ENCODE measurements around the gene GARIN3. TPM values are rescaled to one million over a fixed set of nuclear protein-coding genes. Genes with fewer than 3 reads are reported as not detected.
A peak's percentile ranks its signal among the peaks of the same experiment; 100 is the strongest.

GARIN3 gene
- total and polyA plus RNA-seq, 9 of the 15 experiments (the other 6 are each of a cell fraction or from before 2014, with no cell fraction given): not detected

DNA sequence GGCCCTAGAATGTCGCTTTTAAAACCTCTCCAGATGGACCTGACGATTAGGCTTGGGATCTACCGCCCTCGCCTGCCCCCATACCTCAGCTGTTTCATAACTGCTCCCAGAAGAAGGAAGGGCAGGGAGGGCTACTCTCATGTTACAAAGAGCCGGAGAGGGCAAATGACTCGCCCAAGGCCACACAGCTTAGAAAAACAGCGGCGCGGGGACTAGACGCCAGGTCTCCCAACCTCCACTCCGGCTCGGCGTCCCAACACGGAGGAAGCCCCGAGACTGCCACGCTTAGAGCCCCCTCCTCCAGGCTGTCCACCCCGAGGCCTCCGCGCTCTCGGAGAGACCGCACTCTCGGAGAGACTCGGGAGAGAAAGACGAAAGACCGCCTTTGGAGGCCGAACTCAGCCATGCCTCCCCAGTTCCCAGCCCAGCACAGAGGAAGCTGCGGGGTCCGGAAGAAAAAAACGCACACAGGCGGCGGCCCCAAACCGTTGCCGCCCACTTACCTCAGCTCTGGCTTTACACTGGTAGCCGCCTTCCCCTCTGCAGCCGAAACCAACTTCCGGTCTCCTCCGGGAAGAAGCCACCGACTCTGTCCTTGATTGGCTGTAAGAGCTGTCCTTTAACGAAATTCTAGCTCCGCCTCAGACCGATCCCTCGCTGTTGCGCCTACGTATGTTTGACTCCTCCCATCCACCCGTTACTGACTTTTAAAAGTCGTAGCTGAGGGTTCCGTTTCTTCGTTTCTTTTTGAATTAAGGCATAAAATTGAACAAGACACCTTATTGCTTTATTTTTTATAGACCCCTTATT lies 23.5 kb downstream of the GARIN3 start, which contains the start of gene MED7 (continued):
- peak; percentile 63 to 73; a peak in 3 of 4 replicates for TF ChIP-seq FOXK2 (conservative IDR thresholded peaks at IDR 0.05 in 1 of 2, IDR thresholded peaks at IDR 0.05 in 1 of 2; ENCODE audit: low read depth in 2 of 2)
- peak; percentile 14 to 52 for TF ChIP-seq E2F6 (IDR thresholded peaks at IDR 0.05; ENCODE audit: borderline replicate concordance in 1 of 2, extremely low read depth in 1 of 2, insufficient read depth in 1 of 2, insufficient read length in 1 of 2, low read depth in 1 of 2, low read length in 1 of 2, poor library complexity in 1 of 2, severe bottlenecking in 1 of 2)
- no peak for TF ChIP-seq HNRNPH1 (optimal IDR thresholded peaks at IDR 0.05; ENCODE audit: low read depth, low read length)
- peak; percentile 83 for TF ChIP-seq FOS (IDR thresholded peaks at IDR 0.05; ENCODE audit: extremely low read depth, insufficient read length)
- TF ChIP-seq TEAD4 (IDR thresholded peaks at IDR 0.05; ENCODE audit: low read length): peak; percentile 53
- TF ChIP-seq TEAD4 (CRISPR knock-in tag; IDR thresholded peaks at IDR 0.05; ENCODE audit: borderline replicate concordance): no peak
- TF ChIP-seq ZBTB7A (IDR thresholded peaks at IDR 0.05; ENCODE audit: borderline replicate concordance, control insufficient read depth, low read depth, low read length): peak; percentile 20; the same call in 1 of the 2 replicates
- TF ChIP-seq, protein P1, sequence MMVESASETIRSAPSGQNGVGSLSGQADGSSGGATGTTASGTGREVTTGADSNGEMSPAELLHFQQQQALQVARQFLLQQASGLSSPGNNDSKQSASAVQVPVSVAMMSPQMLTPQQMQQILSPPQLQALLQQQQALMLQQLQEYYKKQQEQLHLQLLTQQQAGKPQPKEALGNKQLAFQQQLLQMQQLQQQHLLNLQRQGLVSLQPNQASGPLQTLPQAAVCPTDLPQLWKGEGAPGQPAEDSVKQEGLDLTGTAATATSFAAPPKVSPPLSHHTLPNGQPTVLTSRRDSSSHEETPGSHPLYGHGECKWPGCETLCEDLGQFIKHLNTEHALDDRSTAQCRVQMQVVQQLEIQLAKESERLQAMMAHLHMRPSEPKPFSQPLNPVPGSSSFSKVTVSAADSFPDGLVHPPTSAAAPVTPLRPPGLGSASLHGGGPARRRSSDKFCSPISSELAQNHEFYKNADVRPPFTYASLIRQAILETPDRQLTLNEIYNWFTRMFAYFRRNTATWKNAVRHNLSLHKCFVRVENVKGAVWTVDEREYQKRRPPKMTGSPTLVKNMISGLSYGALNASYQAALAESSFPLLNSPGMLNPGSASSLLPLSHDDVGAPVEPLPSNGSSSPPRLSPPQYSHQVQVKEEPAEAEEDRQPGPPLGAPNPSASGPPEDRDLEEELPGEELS (CRISPR knock-in tag; IDR thresholded peaks at IDR 0.05; ENCODE audit: borderline replicate concordance): no peak
- peak; percentile 39 for TF ChIP-seq DPF2 (IDR thresholded peaks at IDR 0.05)
- peak; percentile 77 for TF ChIP-seq TAF9B (IDR thresholded peaks at IDR 0.05; ENCODE audit: partially characterized antibody)
- TF ChIP-seq NFE2L1 (tag; IDR thresholded peaks at IDR 0.05; ENCODE audit: borderline replicate concordance, low read depth): no peak
- TF ChIP-seq SIN3B (IDR thresholded peaks at IDR 0.05; ENCODE audit: low read depth): no peak
- peak in 1 of 2 experiments; percentile 72; a peak in 1 of 4 replicates for TF ChIP-seq SIN3A (IDR thresholded peaks at IDR 0.05; ENCODE audit: borderline replicate concordance in 2 of 2, control insufficient read depth in 1 of 2, low read depth in 2 of 2, low read length in 2 of 2)
- no peak for TF ChIP-seq COPS2 (conservative IDR thresholded peaks at IDR 0.05)
- TF ChIP-seq POLR2A (conservative IDR thresholded peaks at IDR 0.05): peak; percentile 88
- TF ChIP-seq CBX1 (IDR thresholded peaks at IDR 0.05; ENCODE audit: low read depth): peak; percentile 90
